ENCODE measurements around the gene TRIP6.

TRIP6 gene

GRCh38 chr7:100880645-100881044 is 13.5 kb downstream of the TRIP6 start:
- TF ChIP-seq, protein P1, sequence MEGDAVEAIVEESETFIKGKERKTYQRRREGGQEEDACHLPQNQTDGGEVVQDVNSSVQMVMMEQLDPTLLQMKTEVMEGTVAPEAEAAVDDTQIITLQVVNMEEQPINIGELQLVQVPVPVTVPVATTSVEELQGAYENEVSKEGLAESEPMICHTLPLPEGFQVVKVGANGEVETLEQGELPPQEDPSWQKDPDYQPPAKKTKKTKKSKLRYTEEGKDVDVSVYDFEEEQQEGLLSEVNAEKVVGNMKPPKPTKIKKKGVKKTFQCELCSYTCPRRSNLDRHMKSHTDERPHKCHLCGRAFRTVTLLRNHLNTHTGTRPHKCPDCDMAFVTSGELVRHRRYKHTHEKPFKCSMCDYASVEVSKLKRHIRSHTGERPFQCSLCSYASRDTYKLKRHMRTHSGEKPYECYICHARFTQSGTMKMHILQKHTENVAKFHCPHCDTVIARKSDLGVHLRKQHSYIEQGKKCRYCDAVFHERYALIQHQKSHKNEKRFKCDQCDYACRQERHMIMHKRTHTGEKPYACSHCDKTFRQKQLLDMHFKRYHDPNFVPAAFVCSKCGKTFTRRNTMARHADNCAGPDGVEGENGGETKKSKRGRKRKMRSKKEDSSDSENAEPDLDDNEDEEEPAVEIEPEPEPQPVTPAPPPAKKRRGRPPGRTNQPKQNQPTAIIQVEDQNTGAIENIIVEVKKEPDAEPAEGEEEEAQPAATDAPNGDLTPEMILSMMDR (conservative IDR thresholded peaks at IDR 0.05; ENCODE audit: control insufficient read depth, insufficient read depth, low read depth, low read length): no peak
- H3K4me3 ChIP-seq (ENCODE audit: control insufficient read depth, low read depth, low read length): no peak overlapping the region
- DNase-seq (ENCODE audit: low read depth): no peak

- TF ChIP-seq, protein P1 (conservative IDR thresholded peaks at IDR 0.05; ENCODE audit: control insufficient read depth, insufficient read depth, low read depth, low read length): no peak
- H3K4me3 ChIP-seq (ENCODE audit: control insufficient read depth, low read depth, low read length): no peak overlapping the region
- no peak for DNase-seq (ENCODE audit: low read depth)
Observed at GRCh38 chr7:100881136-100881535, 13.9 kb downstream of the TRIP6 start.

DNA sequence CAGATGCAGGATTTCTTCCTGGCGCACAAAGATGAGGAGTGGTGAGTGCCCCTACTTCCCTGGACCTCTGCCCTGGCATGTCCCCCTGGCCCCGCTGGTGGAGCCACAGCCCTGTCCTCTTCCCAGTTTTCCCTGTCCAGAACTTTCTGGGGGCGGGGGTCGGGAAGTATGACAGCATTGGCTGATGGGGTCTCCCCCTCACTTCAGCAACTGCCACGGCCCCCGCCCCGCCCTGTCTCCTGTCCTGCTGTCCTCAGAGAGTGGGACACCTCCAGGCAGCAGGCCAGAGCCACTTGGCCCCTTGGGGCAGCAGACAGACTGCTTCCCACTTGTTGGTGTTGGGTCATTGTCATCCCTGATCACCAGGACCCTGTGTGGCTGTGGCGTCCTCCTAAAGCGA is 15.0 kb downstream of the TRIP6 start:
- H3K4me3 ChIP-seq (ENCODE audit: control insufficient read depth, low read depth, low read length): no peak overlapping the region
- TF ChIP-seq, protein P1 (conservative IDR thresholded peaks at IDR 0.05; ENCODE audit: control insufficient read depth, insufficient read depth, low read depth, low read length): no peak

GRCh38 chr7:100882785-100883526 is 15.8 kb downstream of the TRIP6 start:
- no peak for DNase-seq (ENCODE audit: low read depth)
- TF ChIP-seq, protein P1 (conservative IDR thresholded peaks at IDR 0.05; ENCODE audit: control insufficient read depth, insufficient read depth, low read depth, low read length): no peak
- no peak overlapping the region for H3K4me3 ChIP-seq (ENCODE audit: control insufficient read depth, low read depth, low read length)

More for the DNA sequence above, 15.0 kb downstream of the TRIP6 start:
- DNase-seq (ENCODE audit: low read depth): no peak

- no peak overlapping the region for H3K4me3 ChIP-seq (ENCODE audit: control insufficient read depth, low read depth, low read length)
- DNase-seq (ENCODE audit: low read depth): no peak
- TF ChIP-seq, protein P1 (conservative IDR thresholded peaks at IDR 0.05; ENCODE audit: control insufficient read depth, insufficient read depth, low read depth, low read length): no peak
Observed at GRCh38 chr7:100884736-100885439, 17.7 kb downstream of the TRIP6 start.

- no peak for DNase-seq (ENCODE audit: low read depth)
- no peak overlapping the region for H3K4me3 ChIP-seq (ENCODE audit: control insufficient read depth, low read depth, low read length)
- TF ChIP-seq, protein P1 (conservative IDR thresholded peaks at IDR 0.05; ENCODE audit: control insufficient read depth, insufficient read depth, low read depth, low read length): no peak
Observed at GRCh38 chr7:100885440-100886141, 18.4 kb downstream of the TRIP6 start.
